Epithelial cell of esophagus (primary cell): ENCODE measurements around the gene IER3.
"Not testable (repeated sequence)": the region's sequence is repeated elsewhere in the genome, so short reads cannot be mapped to it uniquely, and the experiment has no call there.

ENCODE experiments used
- DNase-seq: peaks from one replicate; pipeline ENCODE4 v3.0.0; 2010; ENCODE audit warnings: low read depth
- H3K4me3 ChIP-seq: 2 replicates; pipeline ENCODE4 v1.5.1; 2011; ENCODE audit warnings: mild to moderate bottlenecking, low read length, control low read depth
- CTCF ChIP-seq: IDR thresholded peaks from 2 replicates; pipeline ENCODE4 v1.5.1; 2011; ENCODE audit warnings: low read depth, mild to moderate bottlenecking, low read length, control low read depth, inconsistent platforms; ENCODE audit not compliant: insufficient read depth; ENCODE audit errors: missing control alignments

Gene IER3

GRCh38 chr6:30721198-30722024 lies 22.9 kb downstream of the IER3 start:
- no peak for TF ChIP-seq CTCF
- DNase-seq: peak; percentile 90
- H3K4me3 ChIP-seq: peak overlapping the region; percentile 68

- peak overlapping the region; percentile 68 for H3K4me3 ChIP-seq
- DNase-seq: peak; percentile 46
- no peak for TF ChIP-seq CTCF
These were observed 23.6 kb downstream of the IER3 start for GRCh38 chr6:30720738-30721197.

GRCh38 chr6:30719791-30720737 lies 24.3 kb downstream of the IER3 start, which contains the start of gene TUBB:
TUBB (plus strand) TSS chr6:30720352; CDS start chr6:30720507, 155 bp downstream.
- peak; percentile 23 for TF ChIP-seq CTCF
- H3K4me3 ChIP-seq: peak within 1 kb of the TSS; percentile 68
- DNase-seq: peak; percentile 99

- DNase-seq: no peak
- TF ChIP-seq CTCF: no peak
- peak overlapping the region; percentile 68 for H3K4me3 ChIP-seq
These were observed 25.0 kb downstream of the IER3 start for GRCh38 chr6:30719356-30719755.

GRCh38 chr6:30717845-30718720 lies 26.3 kb downstream of the IER3 start:
- peak overlapping the region; percentile 34 for H3K4me3 ChIP-seq
- not testable (repeated sequence) for DNase-seq

GRCh38 chr6:30717129-30717844 lies 27.1 kb downstream of the IER3 start, which contains the start of gene MDC1:
MDC1 (minus strand) TSS chr6:30717281; CDS start chr6:30715175, 2,106 bp downstream.
- peak; percentile 37 for TF ChIP-seq CTCF
- DNase-seq: peak; percentile 100
- H3K4me3 ChIP-seq: peak within 1 kb of the TSS; percentile 78
